GM19438 (cell line): ENCODE measurements around the gene RAVER1.

Experiments
- ATAC-seq: cut with Tn5 transposase; IDR thresholded peaks from one replicate; pipeline ENCODE4 v1.9.1; 2021; ENCODE audit warnings: low read depth; ENCODE audit not compliant: unreplicated experiment

RAVER1 gene

DNA sequence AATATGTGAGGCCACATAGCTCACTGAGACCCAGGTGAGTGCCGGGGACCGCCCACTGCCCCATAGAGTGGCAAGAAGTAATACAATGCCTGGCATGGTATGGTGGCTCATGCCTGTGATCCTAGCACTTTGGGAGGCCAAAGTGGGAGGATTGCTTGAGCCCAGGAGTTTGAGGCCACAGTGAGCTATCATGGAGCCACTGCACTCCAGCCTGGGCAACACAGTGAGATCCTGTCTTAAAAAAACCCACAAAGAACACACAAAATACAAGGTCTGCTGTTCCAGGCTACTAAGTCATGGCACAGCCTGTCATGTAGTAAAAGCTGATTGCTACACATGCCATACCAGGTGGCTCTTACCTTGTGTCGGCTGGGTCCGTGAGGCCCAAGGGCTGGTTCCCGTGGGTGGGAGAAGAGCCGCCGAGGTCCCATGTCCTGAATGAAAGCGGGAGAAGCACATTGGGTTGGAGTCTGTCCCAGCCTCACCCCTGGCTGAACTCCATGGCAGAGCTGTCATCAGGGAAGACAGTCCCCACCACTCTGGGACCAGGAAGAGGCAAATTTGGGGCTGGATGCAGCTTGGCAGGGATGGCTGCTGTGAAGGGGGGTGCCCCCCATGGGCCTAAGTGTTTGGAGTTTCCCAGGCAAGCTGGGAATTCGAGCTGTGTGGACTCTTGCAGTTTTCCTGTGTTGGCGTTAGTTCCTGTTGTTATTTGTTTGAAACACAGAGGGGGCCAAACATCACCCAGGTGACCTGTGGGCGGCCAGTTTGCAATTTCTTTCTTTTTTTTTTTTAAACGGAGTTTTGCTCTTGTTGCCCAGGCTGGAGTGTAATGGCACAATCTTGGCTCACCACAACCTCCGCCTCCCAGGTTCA lies 14.3 kb downstream of the RAVER1 start:
- no peak for ATAC-seq

DNA sequence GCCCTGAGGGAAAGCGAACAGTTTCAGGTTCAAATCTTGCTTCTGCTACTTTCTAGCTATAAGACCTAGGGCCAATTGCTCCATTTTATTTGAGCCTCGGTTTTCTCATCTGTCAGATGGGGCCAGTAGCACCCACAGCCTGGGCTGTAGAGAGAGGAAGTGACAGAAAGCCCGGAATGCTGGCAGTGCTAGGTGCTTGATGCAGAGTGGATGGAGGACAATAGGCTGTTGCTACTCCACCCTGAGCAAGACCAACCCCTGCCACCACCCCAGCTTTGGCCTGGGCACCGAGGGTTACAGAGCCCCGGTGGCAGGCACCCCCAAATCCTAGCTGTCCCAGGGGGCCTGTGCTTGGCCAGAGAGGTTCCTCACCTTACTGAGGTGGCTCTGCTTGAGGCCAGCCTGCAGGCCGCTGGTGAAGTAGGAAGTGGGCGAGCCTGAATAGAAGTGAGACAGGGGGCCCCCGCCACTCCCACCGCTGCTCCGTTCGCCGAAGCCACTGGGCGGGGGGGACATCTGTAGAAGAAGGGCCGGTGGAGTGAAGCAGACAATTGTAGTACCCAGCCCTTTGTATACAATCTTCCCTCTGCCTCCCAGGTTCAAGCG lies 15.4 kb downstream of the RAVER1 start:
- ATAC-seq: no peak

DNA sequence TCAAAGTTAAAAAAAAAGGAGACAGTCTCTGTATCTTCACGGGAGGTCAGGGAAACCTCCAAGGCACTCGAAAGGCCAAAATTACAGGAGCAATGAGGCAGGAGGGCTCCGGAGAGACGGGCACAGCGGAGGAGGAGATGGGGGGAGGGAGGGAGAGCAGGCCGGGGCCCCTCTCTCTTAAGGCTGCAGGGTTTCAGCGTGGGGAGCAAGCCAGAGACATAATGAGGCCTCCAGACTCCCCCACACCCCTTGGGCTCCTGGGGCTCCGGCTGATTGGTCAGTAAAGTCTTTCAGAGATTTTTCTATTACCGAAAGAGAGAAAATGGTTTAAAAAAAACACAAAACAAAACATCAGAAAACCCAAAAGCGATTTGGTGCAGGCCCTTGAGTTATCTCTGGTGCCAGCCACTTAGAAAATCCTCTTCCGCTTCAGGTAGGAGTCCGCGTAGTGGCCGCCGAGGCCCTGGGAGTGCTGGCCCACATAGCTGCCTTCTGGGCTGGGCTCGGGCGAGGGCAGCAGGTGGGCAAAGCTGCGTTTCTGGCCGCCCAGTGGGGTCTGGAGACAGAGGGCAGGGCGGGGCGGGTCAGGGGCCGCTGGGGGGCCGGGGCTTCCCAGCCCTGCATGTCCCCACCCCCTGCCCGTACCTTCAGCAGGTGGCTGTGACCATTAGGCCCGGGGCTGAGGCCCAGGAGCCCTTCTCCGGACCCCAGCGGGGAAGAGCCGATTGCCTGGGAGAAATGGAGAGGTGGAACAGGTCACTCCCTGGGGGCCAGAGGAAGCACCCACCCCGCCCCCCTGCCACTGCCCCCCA lies 16.1 kb downstream of the RAVER1 start:
- no peak for ATAC-seq

DNA sequence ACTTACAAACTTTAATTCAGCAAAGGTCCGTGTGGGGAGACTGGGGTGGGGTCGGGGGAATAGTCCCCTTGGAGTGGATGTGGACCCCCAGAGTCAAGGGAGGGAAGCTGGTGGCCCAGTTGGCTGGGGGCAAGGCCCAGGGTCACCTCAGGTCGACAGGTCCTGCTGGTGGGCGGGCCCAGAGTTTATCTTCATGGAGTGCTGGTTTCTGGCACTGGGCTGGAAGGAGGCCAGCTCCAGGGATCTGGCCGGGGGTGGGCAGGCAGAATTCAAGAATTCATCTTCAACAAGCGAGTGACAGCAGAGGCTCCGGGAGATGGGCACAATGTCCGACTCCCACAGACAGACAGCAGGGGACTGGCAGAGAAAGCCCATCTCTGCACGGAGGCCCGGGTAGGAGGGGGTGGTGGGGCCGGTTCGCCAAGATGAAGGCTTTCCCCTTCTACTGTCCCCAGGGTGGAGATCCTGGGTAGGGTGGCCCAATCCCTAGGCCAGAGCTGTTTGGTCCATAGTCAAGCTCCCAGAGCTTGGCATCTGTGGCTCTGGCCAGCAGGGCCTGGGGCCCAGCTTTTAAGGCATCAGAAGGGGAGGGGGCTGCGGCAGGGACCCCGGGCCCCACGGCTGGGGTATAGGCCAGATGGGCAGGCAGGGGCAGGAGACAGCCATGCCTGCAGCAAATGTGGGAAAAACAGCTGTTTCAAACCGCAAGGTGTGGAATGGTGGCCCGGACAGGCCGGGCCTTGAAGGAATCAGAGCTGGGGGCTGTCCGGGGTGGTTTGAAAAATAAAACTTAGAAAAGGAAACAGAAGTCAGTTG lies 16.9 kb downstream of the RAVER1 start:
- no peak for ATAC-seq

DNA sequence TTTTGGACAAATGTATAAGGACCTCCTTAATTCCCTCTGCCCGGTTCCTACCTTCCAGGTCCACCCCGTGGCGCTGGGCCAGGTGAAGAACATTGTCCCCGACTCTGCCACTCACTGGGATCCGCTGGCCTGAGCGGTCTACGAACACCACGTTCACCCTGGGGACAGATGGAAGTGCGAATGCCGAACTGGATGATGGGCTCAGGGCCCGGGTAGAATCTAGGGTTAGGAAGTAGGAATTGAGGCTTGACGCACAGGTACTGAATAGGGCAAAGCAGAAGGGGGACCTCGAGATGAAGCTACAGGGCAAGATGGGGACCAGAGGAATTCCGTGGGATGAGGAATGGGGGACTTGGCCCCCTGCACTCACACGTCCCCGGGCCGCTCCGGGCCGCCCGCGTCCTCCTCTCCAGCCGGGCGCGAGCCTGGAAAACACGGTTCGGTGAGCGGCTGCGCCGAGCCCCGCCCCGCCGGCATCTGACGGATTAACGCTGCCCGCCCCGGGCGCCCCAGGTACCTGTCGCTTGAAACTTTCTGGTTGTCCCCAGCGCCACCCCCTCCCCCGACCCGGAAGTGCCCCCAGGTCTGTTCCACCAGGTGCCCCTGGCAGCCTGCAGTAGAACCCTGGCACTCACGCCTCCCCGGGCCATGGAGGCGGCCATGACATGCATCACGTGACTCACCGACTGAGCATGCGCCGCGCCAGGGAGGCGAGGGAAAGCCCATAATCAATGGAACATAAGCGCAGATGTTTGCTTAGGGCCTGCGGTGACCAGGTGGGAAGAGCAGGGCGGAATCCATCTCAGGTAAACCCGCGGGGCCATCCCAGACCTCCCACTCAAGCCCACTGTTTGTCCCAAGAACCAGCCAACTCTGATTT lies 17.8 kb downstream of the RAVER1 start, which contains the start of gene FDX2:
FDX2 (minus strand) TSS at position 681 of the 880 bp plus-strand sequence; CDS start at position 662, 19 bp downstream.
- ATAC-seq: no peak

- no peak for ATAC-seq
These were observed 23.9 kb downstream of the RAVER1 start, which contains the start of gene ZGLP1 for GRCh38 chr19:10309423-10309822. TSS of gene ZGLP1 (minus strand) at chr19:10309815.

- no peak for ATAC-seq
These were observed 27.0 kb downstream of the RAVER1 start for GRCh38 chr19:10306327-10306726.

DNA sequence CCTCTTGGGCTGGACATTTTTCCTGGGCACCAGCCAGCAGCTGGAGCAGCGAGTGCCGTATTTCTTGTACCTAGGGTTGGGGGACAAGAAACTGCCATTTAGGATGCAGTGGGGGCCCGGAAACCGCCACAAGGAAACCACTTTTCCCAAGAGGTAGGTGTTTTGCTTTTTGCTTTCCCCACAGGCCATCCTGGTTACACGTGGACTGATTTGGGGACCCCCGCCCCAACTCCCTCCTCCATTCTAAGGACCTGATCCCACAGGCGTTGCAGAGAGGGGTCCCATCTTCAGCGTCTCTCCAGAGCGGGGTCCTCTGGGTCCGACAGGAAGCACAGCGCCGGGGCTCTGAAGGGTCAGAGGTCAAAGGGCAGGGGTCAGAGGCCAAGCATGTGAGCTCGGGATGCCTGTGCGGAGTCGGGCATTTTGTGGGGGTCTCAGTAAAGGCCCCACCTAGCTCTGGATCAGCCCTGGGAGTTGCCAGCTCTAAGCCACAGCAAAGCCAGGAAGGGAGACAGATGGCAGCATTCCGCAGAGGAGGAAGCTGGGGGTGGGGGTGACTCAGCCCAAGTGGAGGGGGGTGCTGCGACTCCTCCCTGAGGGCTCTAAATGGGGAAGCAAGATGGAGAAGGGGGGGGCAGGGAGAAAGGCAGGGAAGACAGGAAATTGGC lies 28.1 kb downstream of the RAVER1 start:
- ATAC-seq: no peak

DNA sequence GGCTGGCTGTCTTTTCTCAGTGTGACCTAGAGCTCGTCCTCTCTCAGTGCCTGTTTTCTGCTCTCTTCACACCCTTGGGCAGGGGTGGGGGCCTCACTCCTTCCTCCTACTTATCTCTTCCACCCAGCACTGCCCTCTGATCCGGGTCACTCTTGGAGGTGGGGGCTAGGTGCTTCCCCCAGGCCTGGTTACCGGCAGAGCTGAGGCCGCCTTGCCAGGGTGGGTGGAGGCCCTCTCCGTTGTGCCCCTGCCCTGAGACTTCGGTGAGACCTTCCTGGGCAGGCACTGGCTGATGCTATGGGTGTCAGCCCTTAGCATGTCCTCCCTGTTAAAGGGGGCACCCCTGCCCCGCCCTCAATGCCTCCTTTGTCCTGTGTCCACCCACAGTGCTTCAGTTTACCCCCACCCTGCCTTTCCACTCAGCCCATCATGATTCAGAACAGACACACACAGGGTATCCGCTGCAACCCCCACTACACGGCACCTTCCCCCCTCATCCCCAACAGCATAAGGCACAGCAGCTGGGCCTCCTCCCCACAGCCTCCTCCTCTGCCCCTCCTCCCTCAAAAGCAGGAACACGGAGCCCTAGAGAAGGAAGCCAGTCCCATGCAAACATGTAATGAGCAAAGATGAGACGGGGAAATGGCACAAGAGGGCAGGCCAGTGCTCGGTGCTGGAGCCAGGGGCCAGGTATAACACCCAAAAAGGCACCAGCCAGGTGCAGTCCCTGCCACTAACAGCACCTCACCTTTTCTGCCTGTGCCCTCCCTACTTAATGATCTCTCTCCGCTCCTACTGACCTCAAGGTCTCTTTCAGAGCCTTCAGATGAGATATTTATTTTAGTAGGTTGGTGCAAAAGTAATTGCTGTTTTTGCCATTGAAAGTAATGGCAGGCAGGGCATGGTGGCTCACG lies 33.5 kb downstream of the RAVER1 start:
- no peak for ATAC-seq

GRCh38 chr19:10295847-10296591 lies 37.3 kb downstream of the RAVER1 start:
- ATAC-seq: no peak

DNA sequence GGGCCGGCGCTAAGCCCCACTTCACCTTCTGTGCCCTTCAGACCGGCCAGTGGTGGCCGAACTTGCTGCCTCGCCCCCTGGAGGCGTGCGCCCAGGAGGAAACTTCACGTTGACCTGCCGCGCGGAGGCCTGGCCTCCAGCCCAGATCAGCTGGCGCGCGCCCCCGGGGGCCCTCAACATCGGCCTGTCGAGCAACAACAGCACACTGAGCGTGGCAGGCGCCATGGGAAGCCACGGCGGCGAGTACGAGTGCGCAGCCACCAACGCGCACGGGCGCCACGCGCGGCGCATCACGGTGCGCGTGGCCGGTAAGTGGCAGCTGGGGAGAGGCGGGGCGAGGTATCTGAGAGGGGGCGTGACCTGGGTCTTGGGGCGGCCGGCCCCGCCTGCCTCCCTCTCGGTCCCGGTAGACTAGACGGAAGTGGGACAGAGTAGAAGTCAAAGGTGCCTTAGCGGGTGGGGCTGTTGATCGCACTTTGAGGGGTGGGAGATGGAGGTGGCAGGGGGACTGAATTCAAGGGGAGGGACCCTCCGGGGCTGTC lies 38.0 kb downstream of the RAVER1 start:
- no peak for ATAC-seq

DNA sequence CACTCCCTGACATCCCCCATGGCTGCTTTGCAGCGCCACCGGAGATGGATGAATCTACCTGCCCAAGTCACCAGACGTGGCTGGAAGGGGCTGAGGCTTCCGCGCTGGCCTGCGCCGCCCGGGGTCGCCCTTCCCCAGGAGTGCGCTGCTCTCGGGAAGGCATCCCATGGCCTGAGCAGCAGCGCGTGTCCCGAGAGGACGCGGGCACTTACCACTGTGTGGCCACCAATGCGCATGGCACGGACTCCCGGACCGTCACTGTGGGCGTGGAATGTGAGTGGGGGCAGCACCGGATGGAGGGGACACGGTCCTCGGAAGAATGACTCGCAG lies 39.0 kb downstream of the RAVER1 start:
- no peak for ATAC-seq

DNA sequence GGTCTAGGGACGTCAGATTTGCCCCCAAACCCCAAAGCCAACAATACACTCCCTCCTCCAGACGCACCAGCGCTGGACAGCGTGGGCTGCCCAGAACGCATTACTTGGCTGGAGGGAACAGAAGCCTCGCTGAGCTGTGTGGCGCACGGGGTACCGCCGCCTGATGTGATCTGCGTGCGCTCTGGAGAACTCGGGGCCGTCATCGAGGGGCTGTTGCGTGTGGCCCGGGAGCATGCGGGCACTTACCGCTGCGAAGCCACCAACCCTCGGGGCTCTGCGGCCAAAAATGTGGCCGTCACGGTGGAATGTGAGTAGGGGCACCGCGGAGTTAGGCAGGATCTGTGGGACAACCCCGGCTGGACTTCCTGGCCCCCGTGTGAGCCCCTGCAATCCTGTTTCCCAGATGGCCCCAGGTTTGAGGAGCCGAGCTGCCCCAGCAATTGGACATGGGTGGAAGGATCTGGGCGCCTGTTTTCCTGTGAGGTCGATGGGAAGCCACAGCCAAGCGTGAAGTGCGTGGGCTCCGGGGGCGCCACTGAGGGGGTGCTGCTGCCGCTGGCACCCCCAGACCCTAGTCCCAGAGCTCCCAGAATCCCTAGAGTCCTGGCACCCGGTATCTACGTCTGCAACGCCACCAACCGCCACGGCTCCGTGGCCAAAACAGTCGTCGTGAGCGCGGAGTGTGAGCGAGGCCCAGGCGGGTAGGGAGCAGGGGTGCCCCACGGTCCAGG lies 39.5 kb downstream of the RAVER1 start:
- no peak for ATAC-seq

DNA sequence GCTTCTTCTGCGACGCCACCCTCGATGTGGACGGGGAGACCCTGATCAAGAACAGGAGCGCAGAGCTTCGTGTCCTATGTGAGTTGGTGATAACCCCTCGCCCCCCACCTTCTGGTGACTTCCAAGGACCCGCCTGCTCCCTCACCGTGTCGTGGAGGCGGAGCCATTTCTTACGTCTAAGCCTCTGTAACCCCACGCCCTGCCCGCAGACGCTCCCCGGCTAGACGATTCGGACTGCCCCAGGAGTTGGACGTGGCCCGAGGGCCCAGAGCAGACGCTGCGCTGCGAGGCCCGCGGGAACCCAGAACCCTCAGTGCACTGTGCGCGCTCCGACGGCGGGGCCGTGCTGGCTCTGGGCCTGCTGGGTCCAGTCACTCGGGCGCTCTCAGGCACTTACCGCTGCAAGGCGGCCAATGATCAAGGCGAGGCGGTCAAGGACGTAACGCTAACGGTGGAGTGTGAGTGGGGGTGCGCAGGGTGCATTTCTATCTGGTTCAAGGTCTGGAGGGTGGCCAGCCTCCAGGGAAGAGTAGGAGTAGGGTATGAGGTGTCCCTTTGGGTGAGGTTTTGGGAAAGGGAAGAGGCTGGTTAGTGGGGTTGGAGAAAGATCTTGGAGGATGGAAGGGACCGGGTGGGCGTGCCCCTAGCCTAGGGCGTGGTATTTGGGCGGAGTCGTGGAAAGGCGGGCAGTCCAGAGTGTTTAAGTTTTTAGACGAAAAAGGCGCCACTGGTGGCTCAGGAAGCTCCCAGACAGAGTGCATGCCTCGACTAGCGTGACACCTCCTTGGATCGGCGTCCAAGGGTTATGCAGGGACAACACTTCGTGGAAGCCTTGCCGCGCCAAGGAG lies 40.3 kb downstream of the RAVER1 start:
- no peak for ATAC-seq

DNA sequence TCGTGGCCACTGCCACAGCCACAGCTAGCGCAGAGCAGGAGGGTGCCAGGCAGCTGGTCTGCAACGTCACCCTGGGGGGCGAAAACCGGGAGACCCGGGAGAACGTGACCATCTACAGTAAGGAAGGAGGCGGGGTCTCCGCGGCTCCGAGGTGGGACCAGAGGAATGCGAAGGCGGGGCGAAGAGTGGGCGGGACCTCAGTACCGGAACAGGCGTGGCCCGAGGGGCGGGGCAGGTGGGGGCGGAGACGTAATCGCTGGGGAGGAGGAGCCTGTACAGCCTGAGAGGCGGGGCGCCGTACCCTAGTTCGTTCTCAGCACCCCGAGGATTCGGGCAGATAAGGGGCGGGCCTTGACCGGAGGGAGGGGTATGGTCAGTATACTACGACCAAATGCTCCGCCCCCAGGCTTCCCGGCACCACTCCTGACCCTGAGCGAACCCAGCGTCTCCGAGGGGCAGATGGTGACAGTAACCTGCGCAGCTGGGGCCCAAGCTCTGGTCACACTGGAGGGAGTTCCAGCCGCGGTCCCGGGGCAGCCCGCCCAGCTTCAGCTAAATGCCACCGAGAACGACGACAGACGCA lies 41.0 kb downstream of the RAVER1 start:
- ATAC-seq: peak; percentile 47
